HG03457 (cell line): ENCODE measurements around the gene LIMS1.
A peak's percentile ranks its signal among the peaks of the same experiment; 100 is the strongest.
"Not testable (repeated sequence)": the region's sequence is repeated elsewhere in the genome, so short reads cannot be mapped to it uniquely, and the experiment has no call there.

ENCODE experiments used
- ATAC-seq: cut with Tn5 transposase; IDR thresholded peaks from one replicate; pipeline ENCODE4 v1.9.1; 2021; ENCODE audit warnings: moderate number of reproducible peaks; ENCODE audit not compliant: unreplicated experiment

Gene LIMS1

GRCh38 chr2:108656282-108656681, 122.0 kb downstream of the LIMS1 start:
- not testable (repeated sequence) for ATAC-seq

GRCh38 chr2:108657517-108657916, 123.2 kb downstream of the LIMS1 start:
- not testable (repeated sequence) for ATAC-seq

GRCh38 chr2:108658553-108658952, 124.3 kb downstream of the LIMS1 start:
- not testable (repeated sequence) for ATAC-seq

- ATAC-seq: not testable (repeated sequence)
These were observed 127.2 kb downstream of the LIMS1 start for GRCh38 chr2:108661493-108661892.

GRCh38 chr2:108662207-108662612, 127.9 kb downstream of the LIMS1 start:
- peak; percentile 93 for ATAC-seq

GRCh38 chr2:108663346-108663745, 129.1 kb downstream of the LIMS1 start:
- ATAC-seq: not testable (repeated sequence)

GRCh38 chr2:108664089-108664488, 129.8 kb downstream of the LIMS1 start:
- ATAC-seq: not testable (repeated sequence)

GRCh38 chr2:108664979-108665378, 130.7 kb downstream of the LIMS1 start:
- ATAC-seq: not testable (repeated sequence)

- not testable (repeated sequence) for ATAC-seq
These were observed 131.7 kb downstream of the LIMS1 start for GRCh38 chr2:108665975-108666374.

GRCh38 chr2:108667140-108667539, 132.9 kb downstream of the LIMS1 start:
- ATAC-seq: not testable (repeated sequence)

- not testable (repeated sequence) for ATAC-seq
These were observed 136.0 kb downstream of the LIMS1 start for GRCh38 chr2:108670282-108670681.

- not testable (repeated sequence) for ATAC-seq
These were observed 138.0 kb downstream of the LIMS1 start for GRCh38 chr2:108672200-108672805.

GRCh38 chr2:108676522-108676921, 142.3 kb downstream of the LIMS1 start:
- not testable (repeated sequence) for ATAC-seq

- not testable (repeated sequence) for ATAC-seq
These were observed 143.0 kb downstream of the LIMS1 start for GRCh38 chr2:108677239-108677744.

- ATAC-seq: not testable (repeated sequence)
These were observed 144.0 kb downstream of the LIMS1 start for GRCh38 chr2:108678198-108678651.

- not testable (repeated sequence) for ATAC-seq
These were observed 146.5 kb downstream of the LIMS1 start for GRCh38 chr2:108680805-108681204.

GRCh38 chr2:108688818-108689756, 154.8 kb downstream of the LIMS1 start:
- not testable (repeated sequence) for ATAC-seq

- peak; percentile 67 for ATAC-seq
These were observed 155.7 kb downstream of the LIMS1 start for GRCh38 chr2:108690001-108690400.

- ATAC-seq: no peak
These were observed 157.2 kb downstream of the LIMS1 start for GRCh38 chr2:108691447-108691846.

GRCh38 chr2:108701208-108701607, 166.9 kb downstream of the LIMS1 start:
- ATAC-seq: no peak

GRCh38 chr2:108701806-108702205, 167.5 kb downstream of the LIMS1 start:
- no peak for ATAC-seq
